Endometrial microvascular endothelial cells (primary cell): ENCODE measurements around the gene ADAP1. TPM values are rescaled to one million over a fixed set of nuclear protein-coding genes. Genes with fewer than 3 reads are reported as not detected.

Experiments
- in situ Hi-C: cut with HindIII; loops from 2 replicates; pipeline ENCODE4 v1.10.0; 2017; ENCODE audit warnings: low sequenced_read_pairs, low pct_unique_long_range_greater_than_20kb; ENCODE audit errors: inconsistent ontology term
- total RNA-seq: library from RNA; depleted of rRNA; stranded (reverse); fragments of >200 nt; gene quantifications from one replicate; pipeline ENCODE4 v1.2.3, GENCODE V29; 2015; ENCODE audit errors: inconsistent ontology term

The ADAP1 gene
- total RNA-seq, 1 donor from 2014 or later, result 6.4 TPM

- in situ Hi-C loops, result loop anchor here (10.0 kb wide), 1 partner anchor 66 kb away; the partner anchor contains the start of gene GPR146
Measured at GRCh38 chr7:978416-979091, 24.1 kb upstream of the ADAP1 start.

GRCh38 chr7:978049-978346 lies 23.5 kb upstream of the ADAP1 start:
- in situ Hi-C loops, result loop anchor here (10.0 kb wide), 1 partner anchor 67 kb away; the partner anchor contains the start of gene GPR146

- in situ Hi-C loops, result loop anchor here (10.0 kb wide), 1 partner anchor 67 kb away; the partner anchor contains the start of gene GPR146
Measured at GRCh38 chr7:977326-978048, 23.0 kb upstream of the ADAP1 start.

- in situ Hi-C loops, result loop anchor here (10.0 kb wide), 1 partner anchor 68 kb away; the partner anchor contains the start of gene GPR146
Measured at GRCh38 chr7:976901-977325, 22.4 kb upstream of the ADAP1 start.

- in situ Hi-C loops, result loop anchor here (10.0 kb wide), 1 partner anchor 69 kb away; the partner anchor contains the start of gene GPR146
Measured at GRCh38 chr7:975702-976473, 21.4 kb upstream of the ADAP1 start.

GRCh38 chr7:974820-975681 lies 20.6 kb upstream of the ADAP1 start, which contains the start of gene COX19:
COX19 (minus strand) TSS chr7:975549; CDS start chr7:975509, 40 bp downstream.
- in situ Hi-C loops, result loop anchor here (10.0 kb wide), 1 partner anchor 70 kb away; the partner anchor contains the start of gene GPR146

GRCh38 chr7:974172-974571 lies 19.7 kb upstream of the ADAP1 start:
- in situ Hi-C loops, result loop anchor here (10.0 kb wide), 1 partner anchor 71 kb away; the partner anchor contains the start of gene GPR146

- in situ Hi-C loops, result loop anchor here (10.0 kb wide), 1 partner anchor 71 kb away; the partner anchor contains the start of gene GPR146
Measured at GRCh38 chr7:973312-973711, 18.8 kb upstream of the ADAP1 start.

- in situ Hi-C loops, result loop anchor here (10.0 kb wide), 1 partner anchor 72 kb away; the partner anchor contains the start of gene GPR146
Measured at GRCh38 chr7:972676-973309, 18.3 kb upstream of the ADAP1 start.

GRCh38 chr7:972110-972509 lies 17.6 kb upstream of the ADAP1 start:
- in situ Hi-C loops, result loop anchor here (10.0 kb wide), 1 partner anchor 73 kb away; the partner anchor contains the start of gene GPR146

GRCh38 chr7:970744-971143 lies 16.3 kb upstream of the ADAP1 start:
- in situ Hi-C loops, result loop anchor here (10.0 kb wide), 1 partner anchor 74 kb away; the partner anchor contains the start of gene GPR146

GRCh38 chr7:969403-969802 lies 14.9 kb upstream of the ADAP1 start:
- in situ Hi-C loops, result no loop called here

GRCh38 chr7:968205-969105 lies 14.0 kb upstream of the ADAP1 start:
- in situ Hi-C loops, result no loop called here

- in situ Hi-C loops, result no loop called here
Measured at GRCh38 chr7:967361-968082, 13.0 kb upstream of the ADAP1 start.

GRCh38 chr7:966291-967069 lies 12.0 kb upstream of the ADAP1 start:
- in situ Hi-C loops, result no loop called here
